ENCODE results near the gene TFEC.

Gene TFEC

DNA sequence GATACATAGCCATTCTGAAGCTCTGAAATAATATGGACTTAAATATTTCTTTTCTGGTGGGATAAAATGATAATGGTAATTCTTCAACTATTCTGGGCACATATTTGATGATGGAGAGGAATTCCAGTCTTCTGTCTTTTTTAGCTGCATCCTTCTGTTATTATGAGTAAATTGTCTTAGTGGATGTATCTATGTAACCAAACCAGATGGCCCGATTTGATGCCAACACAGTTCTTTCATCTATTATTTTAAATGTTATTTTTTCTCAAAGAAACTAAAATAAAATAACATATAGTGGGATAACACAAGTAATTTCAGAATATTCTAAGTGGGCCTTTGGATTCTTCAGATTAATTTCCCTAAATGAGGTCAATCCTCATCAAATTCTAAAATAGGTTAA lies 110.2 kb downstream of the TFEC start:
- no peak for DNase-seq

DNA sequence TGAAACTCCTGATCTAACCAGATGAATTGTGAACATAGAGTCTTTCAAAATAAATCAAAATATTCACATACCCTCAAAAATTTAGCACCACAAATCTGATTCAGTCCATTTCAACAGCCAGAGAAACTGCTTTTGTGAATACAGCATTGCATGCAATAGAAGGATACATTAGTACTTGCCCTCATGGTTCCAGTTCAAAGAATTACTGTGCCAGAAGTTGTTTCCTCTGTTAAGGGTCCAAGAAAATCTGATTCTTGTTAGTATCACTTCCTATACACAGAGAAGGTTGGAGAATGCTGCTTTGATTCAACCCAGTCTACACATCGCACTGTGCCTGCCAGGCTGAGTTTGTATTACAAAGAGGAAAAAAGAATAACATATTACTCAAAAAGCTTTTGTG lies 115.6 kb downstream of the TFEC start:
- DNase-seq = no peak

GRCh38 chr7:115911465-115911864 lies 119.1 kb downstream of the TFEC start:
- DNase-seq = no peak

- peak; percentile 15 for DNase-seq
Measured at GRCh38 chr7:115910541-115911164, 119.9 kb downstream of the TFEC start.

GRCh38 chr7:115906731-115907130 lies 123.8 kb downstream of the TFEC start:
- no peak for DNase-seq

DNA sequence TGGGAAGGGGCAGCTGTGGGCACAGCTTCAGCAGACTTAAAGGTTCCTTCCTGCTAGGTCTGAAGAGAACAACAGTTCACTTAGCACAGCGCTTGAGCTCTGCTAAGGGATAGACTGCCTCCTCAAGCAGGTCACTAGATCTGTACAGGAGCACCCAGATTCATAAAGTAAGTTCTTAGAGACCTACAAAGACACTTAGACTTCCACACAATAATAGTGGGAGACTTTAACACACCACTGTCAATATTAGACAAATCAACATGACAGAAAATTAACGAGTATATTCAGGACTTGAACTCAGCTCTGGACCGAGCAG lies 140.9 kb downstream of the TFEC start:
- no peak for DNase-seq

DNA sequence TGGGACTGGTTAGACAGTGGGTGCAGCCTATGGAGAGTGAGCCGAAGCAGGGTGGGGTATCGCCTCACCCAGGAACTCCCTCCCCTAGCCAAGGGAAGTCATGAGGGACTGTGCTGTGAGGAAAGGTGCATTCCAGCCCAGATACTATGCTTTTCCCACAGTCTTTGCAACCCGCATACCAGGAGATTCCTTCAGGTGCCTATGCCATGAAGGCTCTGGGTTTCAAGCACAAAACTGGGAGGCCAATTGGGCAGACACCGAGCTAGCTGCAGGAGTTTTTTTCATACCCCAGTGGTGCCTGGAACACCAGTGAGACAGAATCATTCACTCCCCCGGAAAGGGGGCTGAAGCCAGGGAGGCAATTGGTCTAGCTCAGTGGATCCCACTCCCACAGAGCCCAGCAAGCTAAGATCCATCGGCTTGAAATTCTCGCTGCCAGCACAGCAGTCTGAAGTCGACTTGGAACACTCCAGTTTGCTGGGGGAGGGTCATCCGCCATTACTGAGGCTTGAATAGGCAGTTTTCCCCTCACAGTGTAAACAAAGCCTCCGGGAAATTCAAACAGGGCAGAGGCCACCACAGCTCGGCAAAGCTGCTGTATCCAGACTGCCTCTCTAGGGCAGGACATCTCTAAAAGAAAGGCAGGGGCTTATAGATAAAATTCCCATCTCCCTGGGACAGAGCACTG lies 141.4 kb downstream of the TFEC start:
- DNase-seq = no peak

DNA sequence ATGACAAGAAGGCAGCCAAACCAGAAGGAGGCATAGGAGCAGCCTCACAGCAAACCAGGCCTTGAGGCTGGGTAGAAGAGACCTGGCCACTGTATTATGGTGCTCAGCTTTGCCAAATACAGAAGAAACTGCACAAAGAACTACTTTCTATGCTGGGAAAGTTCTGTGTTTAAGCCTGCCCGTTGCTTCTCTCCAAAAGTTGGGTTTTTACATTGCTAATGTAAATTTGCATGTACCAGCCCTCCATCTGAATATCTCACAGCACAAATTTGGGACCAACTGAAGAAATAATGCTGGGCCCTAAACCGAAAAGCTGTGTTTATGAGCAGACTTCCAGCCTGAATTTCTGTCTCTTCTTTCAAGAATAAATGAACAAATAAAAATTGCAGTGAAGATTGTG lies 145.0 kb downstream of the TFEC start:
- DNase-seq = no peak

Measured in CD4-positive, alpha-beta T cell treated with Interleukin-12 subunit alpha and Interleukin-12 subunit beta, for 1 hour (primary cell).